Stomach smooth muscle (tissue), 2 donors: ENCODE data around the gene PRIM2.
"Not testable (repeated sequence)": the region's sequence is repeated elsewhere in the genome, so short reads cannot be mapped to it uniquely, and the experiment has no call there.

ENCODE experiments used
- H3K27ac ChIP-seq: one replicate; pipeline ENCODE4 v1.7.0; 2013; ENCODE audit warnings: mild to moderate bottlenecking, low read length, inconsistent platforms
- H3K27me3 ChIP-seq, 2 donors: one replicate each; pipeline ENCODE4 v1.7.0; 2013; ENCODE audit warnings: low read length in 2 of 2; ENCODE audit not compliant: insufficient read depth in 2 of 2, control insufficient read depth in 1 of 2
- H3K36me3 ChIP-seq, 2 donors: one replicate each; pipeline ENCODE4 v1.7.0; 2013; ENCODE audit warnings: low read length in 2 of 2; ENCODE audit not compliant: control insufficient read depth in 2 of 2, insufficient read depth in 2 of 2
- H3K4me1 ChIP-seq: one replicate; pipeline ENCODE4 v1.7.0; 2013; ENCODE audit warnings: low read length; ENCODE audit not compliant: control insufficient read depth, insufficient read depth
- H3K4me3 ChIP-seq, 2 donors: one replicate each; pipeline ENCODE4 v1.7.0; 2013; ENCODE audit warnings: low read length in 2 of 2
- H3K9ac ChIP-seq, 2 donors: one replicate each; pipeline ENCODE4 v1.7.0; 2013; ENCODE audit warnings: low read length in 2 of 2, mild to moderate bottlenecking in 1 of 2
- H3K9me3 ChIP-seq, 2 donors: one replicate each; pipeline ENCODE4 v1.7.0; 2013; ENCODE audit warnings: low read length in 2 of 2; ENCODE audit not compliant: control insufficient read depth in 2 of 2
- donor health status: healthy.
- donor health status: Pancreatic carcinoma.

PRIM2 gene

GRCh38 chr6:57327311-57327710, 9.9 kb downstream of the PRIM2 start:
- Histone ChIP-seq H3K27ac (no peak overlapping the region), H3K36me3 (peaks cover 15% of the 10 kb centered on the region in 2 donors), H3K9ac (no peak overlapping the region), H3K9me3 (peaks cover 0 to 10% of the 10 kb centered on the region in 2 donors), H3K4me1 (no peaks in the 10 kb centered on the region), H3K27me3 (no peaks in the 10 kb centered on the region), H3K4me3 (no peak overlapping the region)

- H3K27me3 ChIP-seq: no peaks in the 10 kb centered on the region
- peaks cover 0 to 10% of the 10 kb centered on the region in 2 donors for H3K9me3 ChIP-seq
- H3K27ac ChIP-seq: no peak overlapping the region
- peaks cover 11 to 12% of the 10 kb centered on the region in 2 donors for H3K36me3 ChIP-seq
- no peak overlapping the region for H3K4me3 ChIP-seq
- H3K4me1 ChIP-seq: no peaks in the 10 kb centered on the region
- H3K9ac ChIP-seq: no peak overlapping the region
These were observed 10.6 kb downstream of the PRIM2 start for GRCh38 chr6:57328074-57328473.

- Histone ChIP-seq H3K27ac (no peak overlapping the region), H3K9ac (no peak overlapping the region), H3K27me3 (no peaks in the 10 kb centered on the region), H3K9me3 (peaks cover 0 to 10% of the 10 kb centered on the region in 2 donors), H3K4me3 (no peak overlapping the region), H3K4me1 (no peaks in the 10 kb centered on the region), H3K36me3 (peaks cover 11 to 12% of the 10 kb centered on the region in 2 donors)
These were observed 12.5 kb downstream of the PRIM2 start for GRCh38 chr6:57329933-57330332.

GRCh38 chr6:57342148-57342669, 24.8 kb downstream of the PRIM2 start:
- no peak overlapping the region for H3K27ac ChIP-seq
- no peak overlapping the region for H3K4me3 ChIP-seq
- no peaks in the 10 kb centered on the region for H3K27me3 ChIP-seq
- H3K36me3 ChIP-seq: no peaks in the 10 kb centered on the region
- no peaks in the 10 kb centered on the region for H3K9me3 ChIP-seq
- no peaks in the 10 kb centered on the region for H3K4me1 ChIP-seq
- no peak overlapping the region for H3K9ac ChIP-seq

- H3K36me3 ChIP-seq, H3K27ac ChIP-seq, H3K4me1 ChIP-seq, H3K9me3 ChIP-seq, H3K9ac ChIP-seq, H3K27me3 ChIP-seq, H3K4me3 ChIP-seq: not testable (repeated sequence)
These were observed 25.9 kb downstream of the PRIM2 start for GRCh38 chr6:57343342-57343741.

GRCh38 chr6:57346715-57347114, 29.3 kb downstream of the PRIM2 start:
- H3K27ac ChIP-seq, H3K36me3 ChIP-seq, H3K9me3 ChIP-seq, H3K4me1 ChIP-seq, H3K9ac ChIP-seq, H3K4me3 ChIP-seq, H3K27me3 ChIP-seq: not testable (repeated sequence)

GRCh38 chr6:57347597-57347996, 30.2 kb downstream of the PRIM2 start:
- not testable (repeated sequence) for H3K27ac ChIP-seq, H3K9me3 ChIP-seq, H3K27me3 ChIP-seq, H3K4me1 ChIP-seq, H3K9ac ChIP-seq, H3K36me3 ChIP-seq, H3K4me3 ChIP-seq

GRCh38 chr6:57350443-57350842, 33.0 kb downstream of the PRIM2 start:
- not testable (repeated sequence) for H3K27me3 ChIP-seq, H3K4me1 ChIP-seq, H3K4me3 ChIP-seq, H3K27ac ChIP-seq, H3K9me3 ChIP-seq, H3K9ac ChIP-seq, H3K36me3 ChIP-seq

- not testable (repeated sequence) for H3K9me3 ChIP-seq, H3K9ac ChIP-seq, H3K27ac ChIP-seq, H3K4me3 ChIP-seq, H3K27me3 ChIP-seq, H3K4me1 ChIP-seq, H3K36me3 ChIP-seq
These were observed 35.2 kb downstream of the PRIM2 start for GRCh38 chr6:57352596-57352995.

GRCh38 chr6:57358319-57358718, 40.9 kb downstream of the PRIM2 start:
- H3K9ac ChIP-seq, H3K27ac ChIP-seq, H3K4me3 ChIP-seq, H3K4me1 ChIP-seq, H3K27me3 ChIP-seq, H3K36me3 ChIP-seq, H3K9me3 ChIP-seq: not testable (repeated sequence)

- H3K36me3 ChIP-seq, H3K9ac ChIP-seq, H3K4me3 ChIP-seq, H3K27me3 ChIP-seq, H3K4me1 ChIP-seq, H3K9me3 ChIP-seq, H3K27ac ChIP-seq: not testable (repeated sequence)
These were observed 42.3 kb downstream of the PRIM2 start for GRCh38 chr6:57359766-57360165.

GRCh38 chr6:57362340-57362739, 44.9 kb downstream of the PRIM2 start:
- H3K9me3 ChIP-seq, H3K4me1 ChIP-seq, H3K4me3 ChIP-seq, H3K27me3 ChIP-seq, H3K27ac ChIP-seq, H3K9ac ChIP-seq, H3K36me3 ChIP-seq: not testable (repeated sequence)
